ENCODE data around the gene PAAF1. TPM values are rescaled to one million over a fixed set of nuclear protein-coding genes. Genes with fewer than 3 reads are reported as not detected.
"Not testable (repeated sequence)": the region's sequence is repeated elsewhere in the genome, so short reads cannot be mapped to it uniquely, and the experiment has no call there.

Gene PAAF1
- total RNA-seq, 1 experiment from 2014 or later = 13.3 TPM

GRCh38 chr11:73931951-73932350 lies 55.2 kb downstream of the PAAF1 start:
- ChIA-PET POLR2A (ENCODE audit: unreplicated experiment) (no interaction called here), CTCF (interaction anchor here (0.5 to 1.2 kb wide), 9 partner anchors 15 to 346 kb away, joined by 3 to 13 read pairs (median 5); partner anchors contain the start of genes MRPL48, RAB6A and UCP2)
- BruUV-seq (replicated peaks) = no TSS peak
- intact Hi-C loops (cut with micrococcal nuclease) = loop anchor here (10.0 kb wide), 1 partner anchor 167 kb away; the partner anchor contains the start of gene RAB6A
- Histone ChIP-seq H3K9me2 (replicated peaks; ENCODE audit: low read length) (no peaks in the 10 kb centered on the region), H3K4me1 (ENCODE audit: insufficient read depth, low read length) (peaks cover 20% of the 10 kb centered on the region), H3K27ac (ENCODE audit: low read length) (peak overlapping the region; percentile 55), H4K20me1 (ENCODE audit: low read length) (no peaks in the 10 kb centered on the region), H3K27me3 (ENCODE audit: low read length) (no peaks in the 10 kb centered on the region), H3K9me3 (ENCODE audit: low read length) (no peaks in the 10 kb centered on the region), H3K4me3 (ENCODE audit: low read length) (no peak overlapping the region), H3F3A (ENCODE audit: low read length, unreplicated experiment) (no peaks in the 10 kb centered on the region), H3K4me2 (ENCODE audit: low read length) (no peak overlapping the region), H3K36me3 (ENCODE audit: low read depth, low read length) (peaks cover 11% of the 10 kb centered on the region), H3K9ac (ENCODE audit: low read length) (no peak overlapping the region), H3K79me2 (ENCODE audit: low read length) (no peaks in the 10 kb centered on the region), H2AFZ (ENCODE audit: low read length) (no peak overlapping the region)
- DNase-seq (peak; percentile 67), ATAC-seq (peak; percentile 96)
- TF ChIP-seq EZH2phosphoT487 (IDR thresholded peaks at IDR 0.05; ENCODE audit: borderline replicate concordance, low read length) = no peak
- no peak for TF ChIP-seq CTCF (conservative IDR thresholded peaks at IDR 0.05; ENCODE audit: low read depth, low read length)
- TF ChIP-seq EZH2 (IDR thresholded peaks at IDR 0.05; ENCODE audit: low read length, unreplicated experiment) = no peak

- H3K9ac ChIP-seq (ENCODE audit: low read length) = peak overlapping the region; percentile 4; the same call in 1 of the 2 replicates
- H2AFZ ChIP-seq (ENCODE audit: low read length) = no peak overlapping the region
- intact Hi-C loops (cut with micrococcal nuclease) = loop anchor here (10.0 kb wide), 1 partner anchor 168 kb away; the partner anchor contains the start of gene RAB6A
- DNase-seq (no peak), ATAC-seq (no peak)
- ChIA-PET POLR2A (ENCODE audit: unreplicated experiment) (no interaction called here), CTCF (no interaction called here)
- no peak for TF ChIP-seq CTCF (conservative IDR thresholded peaks at IDR 0.05; ENCODE audit: low read depth, low read length)
- TF ChIP-seq EZH2 (IDR thresholded peaks at IDR 0.05; ENCODE audit: low read length, unreplicated experiment) = no peak
- TF ChIP-seq EZH2phosphoT487 (IDR thresholded peaks at IDR 0.05; ENCODE audit: borderline replicate concordance, low read length) = no peak
- peaks cover 20% of the 10 kb centered on the region for H3K4me1 ChIP-seq (ENCODE audit: insufficient read depth, low read length)
- no peaks in the 10 kb centered on the region for H4K20me1 ChIP-seq (ENCODE audit: low read length)
- H3K27ac ChIP-seq (ENCODE audit: low read length) = peak overlapping the region; percentile 55
- no TSS peak for BruUV-seq (replicated peaks)
- no peaks in the 10 kb centered on the region for H3F3A ChIP-seq (ENCODE audit: low read length, unreplicated experiment)
- H3K9me2 ChIP-seq (replicated peaks; ENCODE audit: low read length) = no peaks in the 10 kb centered on the region
- H3K4me2 ChIP-seq (ENCODE audit: low read length) = no peak overlapping the region
- H3K4me3 ChIP-seq (ENCODE audit: low read length) = no peak overlapping the region
- H3K79me2 ChIP-seq (ENCODE audit: low read length) = no peaks in the 10 kb centered on the region
- H3K36me3 ChIP-seq (ENCODE audit: low read depth, low read length) = peaks cover 4% of the 10 kb centered on the region
- no peaks in the 10 kb centered on the region for H3K27me3 ChIP-seq (ENCODE audit: low read length)
- no peaks in the 10 kb centered on the region for H3K9me3 ChIP-seq (ENCODE audit: low read length)
Measured at GRCh38 chr11:73932781-73933180, 56.0 kb downstream of the PAAF1 start.

- intact Hi-C loops (cut with micrococcal nuclease) = loop anchor here (10.0 kb wide), 1 partner anchor 171 kb away; the partner anchor contains the start of gene RAB6A
- DNase-seq = not testable (repeated sequence)
Measured at GRCh38 chr11:73936047-73936446, 59.2 kb downstream of the PAAF1 start.

More at GRCh38 chr11:73936047-73936446, 59.2 kb downstream of the PAAF1 start:
- POLR2A ChIA-PET (ENCODE audit: unreplicated experiment); H3F3A ChIP-seq (ENCODE audit: low read length, unreplicated experiment); ATAC-seq; H2AFZ ChIP-seq (ENCODE audit: low read length); H3K4me2 ChIP-seq (ENCODE audit: low read length); CTCF ChIA-PET; BruUV-seq (replicated peaks); H3K4me3 ChIP-seq (ENCODE audit: low read length); H3K27me3 ChIP-seq (ENCODE audit: low read length); H4K20me1 ChIP-seq (ENCODE audit: low read length); H3K9me2 ChIP-seq (replicated peaks; ENCODE audit: low read length); H3K9me3 ChIP-seq (ENCODE audit: low read length); H3K27ac ChIP-seq (ENCODE audit: low read length); H3K79me2 ChIP-seq (ENCODE audit: low read length); H3K36me3 ChIP-seq (ENCODE audit: low read depth, low read length); H3K9ac ChIP-seq (ENCODE audit: low read length): not testable (repeated sequence)
- peaks cover 20% of the 10 kb centered on the region for H3K4me1 ChIP-seq (ENCODE audit: insufficient read depth, low read length)
